GM12878 (cell line): ENCODE data around the gene CCK.

Source experiments
- ATF3 ChIP-seq: IDR thresholded peaks from 2 replicates; pipeline ENCODE4 v1.6.1; 2011; ENCODE audit warnings: low read depth, mild to moderate bottlenecking, low read length, moderate library complexity, borderline replicate concordance; ENCODE audit errors: extremely low read depth
- BCL11A ChIP-seq: IDR thresholded peaks from 2 replicates; pipeline ENCODE4 v1.6.1; 2011; ENCODE audit warnings: low read depth, low read length
- BHLHE40 ChIP-seq, 2 experiments: fragments of 450-650 bp in 1 of 2; IDR thresholded peaks; 2 replicates each; pipeline ENCODE4 v1.6.1; 2011 to 2017; ENCODE audit warnings: low read depth in 2 of 2, borderline replicate concordance in 1 of 2, improper control_type of control experiment in 1 of 2, low read length in 1 of 2, mild to moderate bottlenecking in 1 of 2
- CREB1 ChIP-seq: IDR thresholded peaks from 2 replicates; pipeline ENCODE4 v1.6.1; 2012; ENCODE audit warnings: low read depth, mild to moderate bottlenecking, inconsistent platforms
- CTCF ChIP-seq, 3 experiments: IDR thresholded peaks in 2 of 3; conservative IDR thresholded peaks in 1 of 3; 2 replicates each; pipeline ENCODE4 v1.5.1; 2011; ENCODE audit warnings: low read depth in 3 of 3, low read length in 3 of 3, mild to moderate bottlenecking in 3 of 3, control low read depth in 2 of 3, moderate library complexity in 2 of 3, inconsistent platforms in 1 of 3, mixed read lengths in 1 of 3; ENCODE audit not compliant: control insufficient read depth in 2 of 3, insufficient read depth in 1 of 3; ENCODE audit errors: extremely low read depth in 1 of 3
- EZH2 ChIP-seq: IDR thresholded peaks from 2 replicates; pipeline ENCODE4 v1.6.1; 2012; ENCODE audit warnings: low read depth, mild to moderate bottlenecking, control low read depth, inconsistent platforms, low read length, borderline replicate concordance; ENCODE audit not compliant: control insufficient read depth
- GABPA ChIP-seq: IDR thresholded peaks from 2 replicates; pipeline ENCODE4 v1.6.1; 2014; ENCODE audit warnings: antibody characterized with exemption, low read depth, mild to moderate bottlenecking, inconsistent platforms
- POLR2A ChIP-seq: IDR thresholded peaks from 2 replicates; pipeline ENCODE4 v1.6.1; 2011; ENCODE audit warnings: low read depth, mild to moderate bottlenecking, low read length
- RAD21 ChIP-seq: IDR thresholded peaks from 2 replicates; pipeline ENCODE4 v1.6.1; 2011; ENCODE audit warnings: mild to moderate bottlenecking, low read depth, low read length, moderate library complexity; ENCODE audit not compliant: insufficient read depth
- REST ChIP-seq: IDR thresholded peaks from 2 replicates; pipeline ENCODE4 v1.6.1; 2012; ENCODE audit warnings: mild to moderate bottlenecking, low read depth, low read length
- SIN3A ChIP-seq: IDR thresholded peaks from 2 replicates; pipeline ENCODE4 v1.6.1; 2012; ENCODE audit warnings: low read depth, low read length, improper control_type of control experiment
- ZNF274 ChIP-seq: IDR thresholded peaks from one replicate; pipeline ENCODE4 v1.8.0; 2011; ENCODE audit not compliant: insufficient read length, insufficient read depth

- TF ChIP-seq REST (no peak), CTCF (IDR thresholded peaks at IDR 0.05 in 2 of 3, conservative IDR thresholded peaks at IDR 0.05 in 1 of 3; ENCODE audit: control insufficient read depth in 2 of 3, extremely low read depth in 1 of 3, insufficient read depth in 1 of 3, low read depth in 3 of 3, low read length in 3 of 3) (no peak), CREB1 (no peak), BCL11A (no peak), EZH2 (no peak), ATF3 (no peak), POLR2A (no peak), ZNF274 (no peak), RAD21 (no peak), SIN3A (no peak), BHLHE40 (IDR thresholded peaks at IDR 0.05; ENCODE audit: borderline replicate concordance in 1 of 2, low read depth in 2 of 2, low read length in 1 of 2) (no peak), GABPA (no peak)
Observed at GRCh38 chr3:42229266-42229941, 36.6 kb downstream of the CCK start.
